ENCODE results near the gene BEST4. TPM values are rescaled to one million over a fixed set of nuclear protein-coding genes. Genes with fewer than 3 reads are reported as not detected.

The BEST4 gene
- total and polyA plus RNA-seq, 2 of the 13 experiments (the other 11 are each of a cell fraction or from before 2014, with no cell fraction given) = 0.77 to 1.4 TPM

DNA sequence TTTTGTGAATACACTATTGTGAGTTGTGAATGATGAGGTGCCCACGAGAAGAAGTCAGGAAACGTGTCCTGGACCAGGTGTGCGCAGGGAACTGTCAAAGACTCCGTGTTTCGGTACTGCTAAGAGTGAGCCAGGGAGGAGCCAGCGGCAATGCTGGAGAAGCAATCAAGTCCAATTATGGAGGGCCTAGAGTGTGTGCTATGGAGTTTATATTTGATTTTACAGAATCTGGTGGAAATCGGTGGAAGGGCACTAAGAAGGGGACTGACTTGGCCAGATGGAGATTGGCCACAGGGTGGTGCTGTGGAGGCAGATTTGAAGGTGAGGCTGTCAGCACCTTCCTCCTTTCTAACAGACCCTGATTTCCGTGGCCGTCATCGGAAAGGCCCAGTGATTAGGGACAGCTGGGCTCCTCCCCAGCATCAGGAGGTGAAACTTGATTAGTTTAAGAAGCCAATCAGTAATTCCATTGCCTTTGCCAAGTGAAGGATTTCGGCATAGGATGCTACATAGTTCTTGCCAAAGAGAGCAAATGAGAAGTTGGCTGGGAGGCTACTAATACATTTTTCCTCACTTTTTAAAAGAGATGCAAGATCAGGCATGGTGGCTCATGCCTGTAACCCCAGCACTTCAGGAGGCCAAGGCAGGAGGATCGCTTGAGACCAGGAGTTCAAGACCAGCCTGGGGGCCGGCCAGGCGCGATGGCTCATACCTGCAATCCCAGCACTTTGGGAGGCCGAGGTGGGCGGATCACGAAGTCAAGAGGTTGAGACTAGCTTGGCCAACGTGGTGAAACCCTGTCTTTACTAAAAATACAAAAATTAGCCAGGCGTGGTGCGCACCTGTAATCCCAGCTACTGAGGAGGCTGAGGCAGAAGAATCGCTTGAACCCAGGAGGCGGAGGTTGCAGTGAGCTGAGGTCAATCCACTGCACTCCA lies 48.0 kb upstream of the BEST4 start (continued):
- TF ChIP-seq, protein P1, sequence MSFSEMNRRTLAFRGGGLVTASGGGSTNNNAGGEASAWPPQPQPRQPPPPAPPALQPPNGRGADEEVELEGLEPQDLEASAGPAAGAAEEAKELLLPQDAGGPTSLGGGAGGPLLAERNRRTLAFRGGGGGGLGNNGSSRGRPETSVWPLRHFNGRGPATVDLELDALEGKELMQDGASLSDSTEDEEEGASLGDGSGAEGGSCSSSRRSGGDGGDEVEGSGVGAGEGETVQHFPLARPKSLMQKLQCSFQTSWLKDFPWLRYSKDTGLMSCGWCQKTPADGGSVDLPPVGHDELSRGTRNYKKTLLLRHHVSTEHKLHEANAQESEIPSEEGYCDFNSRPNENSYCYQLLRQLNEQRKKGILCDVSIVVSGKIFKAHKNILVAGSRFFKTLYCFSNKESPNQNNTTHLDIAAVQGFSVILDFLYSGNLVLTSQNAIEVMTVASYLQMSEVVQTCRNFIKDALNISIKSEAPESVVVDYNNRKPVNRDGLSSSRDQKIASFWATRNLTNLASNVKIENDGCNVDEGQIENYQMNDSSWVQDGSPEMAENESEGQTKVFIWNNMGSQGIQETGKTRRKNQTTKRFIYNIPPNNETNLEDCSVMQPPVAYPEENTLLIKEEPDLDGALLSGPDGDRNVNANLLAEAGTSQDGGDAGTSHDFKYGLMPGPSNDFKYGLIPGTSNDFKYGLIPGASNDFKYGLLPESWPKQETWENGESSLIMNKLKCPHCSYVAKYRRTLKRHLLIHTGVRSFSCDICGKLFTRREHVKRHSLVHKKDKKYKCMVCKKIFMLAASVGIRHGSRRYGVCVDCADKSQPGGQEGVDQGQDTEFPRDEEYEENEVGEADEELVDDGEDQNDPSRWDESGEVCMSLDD (CRISPR knock-in tag; IDR thresholded peaks at IDR 0.05; ENCODE audit: borderline replicate concordance) = no peak
- TF ChIP-seq BCL6 (CRISPR knock-in tag; IDR thresholded peaks at IDR 0.05) = 0 out of 2 replicates have a peak, but pooled peaks have one; percentile 11

DNA sequence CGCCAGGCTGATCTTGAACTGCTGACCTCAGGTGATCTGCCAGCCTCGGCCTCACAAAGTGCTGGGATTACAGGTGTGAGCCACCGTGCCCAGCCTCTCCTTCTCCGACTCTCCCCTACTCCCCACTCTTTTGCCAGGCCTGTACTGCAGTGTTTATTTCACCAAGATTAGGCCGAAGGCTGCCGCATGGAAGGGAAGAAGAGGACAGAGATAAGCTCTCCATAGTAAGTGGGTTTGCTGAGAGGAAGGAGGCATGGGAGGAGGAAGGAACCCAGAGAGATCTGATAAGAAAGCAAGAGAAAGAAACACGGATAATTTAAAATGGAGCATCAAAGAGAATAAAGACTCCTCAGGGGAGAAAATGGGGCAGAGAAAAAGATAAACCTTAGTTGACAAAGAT lies 46.4 kb upstream of the BEST4 start:
- no peak for DNase-seq (ENCODE audit: low spot score)
- no peak for ATAC-seq
- no peak overlapping the region for H3K9ac ChIP-seq (ENCODE audit: insufficient read depth, low read depth, low read length)
- no peak for FAIRE-seq
- intact Hi-C loops (cut with micrococcal nuclease; ENCODE audit: unreplicated experiment) (no loop called here), in situ Hi-C loops (cut with HindIII; ENCODE audit: extremely low pct_ligation_motif_present, low pct_unique_long_range_greater_than_20kb) (loop anchor here (10.0 to 25.0 kb wide), 2 partner anchors 178 to 470 kb away; partner anchors contain the start of genes HECTD3 and UROD)
- H3K4me3 ChIP-seq (replicated peaks in 1 of 3; ENCODE audit: insufficient read depth in 1 of 3, low read depth in 2 of 3, low read length in 3 of 3) = no peak overlapping the region
- H4K20me1 ChIP-seq (ENCODE audit: insufficient read depth, low read length) = no peaks in the 10 kb centered on the region
- H3K27me3 ChIP-seq (ENCODE audit: control insufficient read depth in 1 of 2, insufficient read depth in 2 of 2, low read length in 2 of 2) = peaks cover 0 to 16% of the 10 kb centered on the region in 2 experiments; a peak in 1 of 5 replicates
- no peaks in the 10 kb centered on the region for H3K79me2 ChIP-seq (ENCODE audit: insufficient read depth, low read length)
- peaks cover 72% of the 10 kb centered on the region for H3K4me1 ChIP-seq (ENCODE audit: insufficient read depth, low read length)
- H3K36me3 ChIP-seq (replicated peaks in 1 of 2; ENCODE audit: control insufficient read depth in 1 of 2, insufficient read depth in 2 of 2, low read length in 2 of 2) = no peaks in the 10 kb centered on the region
- H2AFZ ChIP-seq (ENCODE audit: low read length) = no peak overlapping the region
- CTCF ChIA-PET (ENCODE audit: low intra/inter-chr PET ratio, low total read pairs) = no interaction called here
- no TSS peak for BruUV-seq (replicated peaks)
- H3K4me2 ChIP-seq (ENCODE audit: low read depth, low read length) = no peak overlapping the region
- 40% methylated on average over 7 of the region's 7 CpGs for WGBS (ENCODE audit: low lambda C conversion rate)
- no peaks in the 10 kb centered on the region for H3K9me3 ChIP-seq (ENCODE audit: low read length)
- no peak overlapping the region for H3K27ac ChIP-seq (ENCODE audit: extremely low read length, insufficient read depth, low read length)
- POLR2A ChIA-PET = interaction anchor here (1.1 kb wide), 1 partner anchor 25 kb away, joined by 3 read pairs; no protein-coding TSS in a partner anchor
- no peak for TF ChIP-seq PPARG (CRISPR knock-in tag; conservative IDR thresholded peaks at IDR 0.05)
- TF ChIP-seq, protein P2, sequence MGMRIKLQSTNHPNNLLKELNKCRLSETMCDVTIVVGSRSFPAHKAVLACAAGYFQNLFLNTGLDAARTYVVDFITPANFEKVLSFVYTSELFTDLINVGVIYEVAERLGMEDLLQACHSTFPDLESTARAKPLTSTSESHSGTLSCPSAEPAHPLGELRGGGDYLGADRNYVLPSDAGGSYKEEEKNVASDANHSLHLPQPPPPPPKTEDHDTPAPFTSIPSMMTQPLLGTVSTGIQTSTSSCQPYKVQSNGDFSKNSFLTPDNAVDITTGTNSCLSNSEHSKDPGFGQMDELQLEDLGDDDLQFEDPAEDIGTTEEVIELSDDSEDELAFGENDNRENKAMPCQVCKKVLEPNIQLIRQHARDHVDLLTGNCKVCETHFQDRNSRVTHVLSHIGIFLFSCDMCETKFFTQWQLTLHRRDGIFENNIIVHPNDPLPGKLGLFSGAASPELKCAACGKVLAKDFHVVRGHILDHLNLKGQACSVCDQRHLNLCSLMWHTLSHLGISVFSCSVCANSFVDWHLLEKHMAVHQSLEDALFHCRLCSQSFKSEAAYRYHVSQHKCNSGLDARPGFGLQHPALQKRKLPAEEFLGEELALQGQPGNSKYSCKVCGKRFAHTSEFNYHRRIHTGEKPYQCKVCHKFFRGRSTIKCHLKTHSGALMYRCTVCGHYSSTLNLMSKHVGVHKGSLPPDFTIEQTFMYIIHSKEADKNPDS (CRISPR knock-in tag; IDR thresholded peaks at IDR 0.05) = no peak
- TF ChIP-seq, protein P3, sequence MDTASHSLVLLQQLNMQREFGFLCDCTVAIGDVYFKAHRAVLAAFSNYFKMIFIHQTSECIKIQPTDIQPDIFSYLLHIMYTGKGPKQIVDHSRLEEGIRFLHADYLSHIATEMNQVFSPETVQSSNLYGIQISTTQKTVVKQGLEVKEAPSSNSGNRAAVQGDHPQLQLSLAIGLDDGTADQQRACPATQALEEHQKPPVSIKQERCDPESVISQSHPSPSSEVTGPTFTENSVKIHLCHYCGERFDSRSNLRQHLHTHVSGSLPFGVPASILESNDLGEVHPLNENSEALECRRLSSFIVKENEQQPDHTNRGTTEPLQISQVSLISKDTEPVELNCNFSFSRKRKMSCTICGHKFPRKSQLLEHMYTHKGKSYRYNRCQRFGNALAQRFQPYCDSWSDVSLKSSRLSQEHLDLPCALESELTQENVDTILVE (CRISPR knock-in tag; IDR thresholded peaks at IDR 0.05) = no peak
- TF ChIP-seq, protein P4, sequence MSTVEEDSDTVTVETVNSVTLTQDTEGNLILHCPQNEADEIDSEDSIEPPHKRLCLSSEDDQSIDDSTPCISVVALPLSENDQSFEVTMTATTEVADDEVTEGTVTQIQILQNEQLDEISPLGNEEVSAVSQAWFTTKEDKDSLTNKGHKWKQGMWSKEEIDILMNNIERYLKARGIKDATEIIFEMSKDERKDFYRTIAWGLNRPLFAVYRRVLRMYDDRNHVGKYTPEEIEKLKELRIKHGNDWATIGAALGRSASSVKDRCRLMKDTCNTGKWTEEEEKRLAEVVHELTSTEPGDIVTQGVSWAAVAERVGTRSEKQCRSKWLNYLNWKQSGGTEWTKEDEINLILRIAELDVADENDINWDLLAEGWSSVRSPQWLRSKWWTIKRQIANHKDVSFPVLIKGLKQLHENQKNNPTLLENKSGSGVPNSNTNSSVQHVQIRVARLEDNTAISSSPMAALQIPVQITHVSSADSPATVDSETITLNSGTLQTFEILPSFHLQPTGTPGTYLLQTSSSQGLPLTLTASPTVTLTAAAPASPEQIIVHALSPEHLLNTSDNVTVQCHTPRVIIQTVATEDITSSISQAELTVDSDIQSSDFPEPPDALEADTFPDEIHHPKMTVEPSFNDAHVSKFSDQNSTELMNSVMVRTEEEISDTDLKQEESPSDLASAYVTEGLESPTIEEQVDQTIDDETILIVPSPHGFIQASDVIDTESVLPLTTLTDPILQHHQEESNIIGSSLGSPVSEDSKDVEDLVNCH (CRISPR knock-in tag; IDR thresholded peaks at IDR 0.05) = no peak
- TF ChIP-seq TEAD3 (CRISPR knock-in tag; optimal IDR thresholded peaks at IDR 0.05; ENCODE audit: borderline replicate concordance) = no peak

All from HepG2 (cell line).